Activated CD8-positive, alpha-beta memory T cell treated with anti-CD3 and anti-CD28 coated beads, Interleukin-2, amount 10 ng/mL, durations not matched to agents 7 days and 5 days (primary cell): Measurements from ENCODE around the gene SDSL. TPM values are rescaled to one million over a fixed set of nuclear protein-coding genes. Genes with fewer than 3 reads are reported as not detected.

ENCODE experiments used
- ATAC-seq: fragments of 150-1000 bp; cut with Tn5 transposase; one replicate; pipeline ENCODE4 v1.10.0; 2021; ENCODE audit warnings: moderate library complexity
- CTCF ChIA-PET: fragments of 350-600 bp; sonication (Branson Sonifier 250); formaldehyde crosslinking; loops from one replicate; lab custom pipeline; 2021; ENCODE audit warnings: antibody characterized with exemption; lab: Charles Lee
- DNase-seq: peaks from one replicate; pipeline ENCODE4 v3.0.0-alpha.2; 2020
- H3K27ac Mint-ChIP-seq: one replicate; pipeline ENCODE4 v1.8.0; 2021; ENCODE audit warnings: mild to moderate bottlenecking, mixed read lengths
- H3K27me3 Mint-ChIP-seq: one replicate; pipeline ENCODE4 v1.8.0; 2021; ENCODE audit warnings: mixed read lengths
- H3K36me3 Mint-ChIP-seq: one replicate; pipeline ENCODE4 v1.8.0; 2021; ENCODE audit warnings: mild to moderate bottlenecking, mixed read lengths
- H3K4me1 Mint-ChIP-seq: one replicate; pipeline ENCODE4 v1.8.0; 2021; ENCODE audit warnings: mixed read lengths
- H3K4me3 Mint-ChIP-seq: one replicate; pipeline ENCODE4 v1.8.0; 2021; ENCODE audit warnings: mild to moderate bottlenecking, moderate library complexity, mixed read lengths
- H3K9me3 Mint-ChIP-seq: one replicate; pipeline ENCODE4 v1.8.0; 2022; ENCODE audit warnings: low read depth, mixed read lengths
- total RNA-seq, 2 experiments: library from RNA; stranded (reverse); gene quantifications; one replicate each; pipeline ENCODE4 v1.2.3, GENCODE V29; 2021

The SDSL gene
- total RNA-seq, result under 1 TPM; 0.32 to 0.45 TPM

GRCh38 chr12:113422030-113422885 is at the start of gene SDSL:
SDSL (plus strand) TSS chr12:113422380; CDS start chr12:113427983, 5,603 bp downstream.
- H3K27me3 Mint-ChIP-seq, result peaks cover 12% of the 10 kb centered on the region
- ATAC-seq, result peak; percentile 87
- no peaks in the 10 kb centered on the region for H3K9me3 Mint-ChIP-seq
- peak within 1 kb of the TSS; percentile 82 for H3K27ac Mint-ChIP-seq
- peak; percentile 65 for DNase-seq
- peaks cover 13% of the 10 kb centered on the region for H3K4me1 Mint-ChIP-seq
- CTCF ChIA-PET, result no interaction called here
- H3K4me3 Mint-ChIP-seq, result peak within 1 kb of the TSS; percentile 69
- no peaks in the 10 kb centered on the region for H3K36me3 Mint-ChIP-seq

- Mint-ChIP-seq H3K9me3 (no peaks in the 10 kb centered on the region), H3K4me3 (no peak overlapping the region), H3K27me3 (no peaks in the 10 kb centered on the region), H3K36me3 (peaks cover 1% of the 10 kb centered on the region), H3K27ac (no peak overlapping the region), H3K4me1 (peaks cover 7% of the 10 kb centered on the region)
- ATAC-seq (no peak), DNase-seq (no peak)
- CTCF ChIA-PET, result no interaction called here
Measured at GRCh38 chr12:113373440-113373839, 48.7 kb upstream of the SDSL start.

- no peaks in the 10 kb centered on the region for H3K27me3 Mint-ChIP-seq
- H3K9me3 Mint-ChIP-seq, result no peaks in the 10 kb centered on the region
- no peak overlapping the region for H3K4me3 Mint-ChIP-seq
- DNase-seq (no peak), ATAC-seq (no peak)
- peaks cover 7% of the 10 kb centered on the region for H3K4me1 Mint-ChIP-seq
- CTCF ChIA-PET, result no interaction called here
- H3K27ac Mint-ChIP-seq, result no peak overlapping the region
- peaks cover 1% of the 10 kb centered on the region for H3K36me3 Mint-ChIP-seq
Measured at GRCh38 chr12:113373969-113374368, 48.2 kb upstream of the SDSL start.

- CTCF ChIA-PET, result no interaction called here
- Mint-ChIP-seq H3K4me1 (peaks cover 7% of the 10 kb centered on the region), H3K9me3 (no peaks in the 10 kb centered on the region), H3K36me3 (peaks cover 1% of the 10 kb centered on the region), H3K27ac (no peak overlapping the region), H3K4me3 (no peak overlapping the region), H3K27me3 (no peaks in the 10 kb centered on the region)
- no peak for ATAC-seq
- no peak for DNase-seq
Measured at GRCh38 chr12:113374823-113375428, 47.3 kb upstream of the SDSL start.

- no peak overlapping the region for H3K27ac Mint-ChIP-seq
- H3K36me3 Mint-ChIP-seq, result peaks cover 1% of the 10 kb centered on the region
- no peaks in the 10 kb centered on the region for H3K4me1 Mint-ChIP-seq
- DNase-seq (no peak), ATAC-seq (no peak)
- H3K9me3 Mint-ChIP-seq, result no peaks in the 10 kb centered on the region
- H3K27me3 Mint-ChIP-seq, result no peaks in the 10 kb centered on the region
- CTCF ChIA-PET, result no interaction called here
- H3K4me3 Mint-ChIP-seq, result no peak overlapping the region
Measured at GRCh38 chr12:113378291-113378690, 43.9 kb upstream of the SDSL start.

GRCh38 chr12:113381220-113381619 is 41.0 kb upstream of the SDSL start:
- Mint-ChIP-seq H3K4me1 (no peaks in the 10 kb centered on the region), H3K27ac (no peak overlapping the region), H3K4me3 (no peak overlapping the region), H3K9me3 (no peaks in the 10 kb centered on the region), H3K36me3 (peaks cover 1% of the 10 kb centered on the region), H3K27me3 (no peaks in the 10 kb centered on the region)
- no peak for ATAC-seq
- CTCF ChIA-PET, result no interaction called here
- no peak for DNase-seq

GRCh38 chr12:113382206-113382605 is 40.0 kb upstream of the SDSL start:
- no peak for ATAC-seq
- H3K4me1 Mint-ChIP-seq, result no peaks in the 10 kb centered on the region
- peaks cover 1% of the 10 kb centered on the region for H3K36me3 Mint-ChIP-seq
- H3K27ac Mint-ChIP-seq, result no peak overlapping the region
- no peaks in the 10 kb centered on the region for H3K9me3 Mint-ChIP-seq
- no peak overlapping the region for H3K4me3 Mint-ChIP-seq
- DNase-seq, result no peak
- CTCF ChIA-PET, result no interaction called here
- no peaks in the 10 kb centered on the region for H3K27me3 Mint-ChIP-seq

GRCh38 chr12:113384778-113385177 is 37.4 kb upstream of the SDSL start:
- Mint-ChIP-seq H3K4me3 (no peak overlapping the region), H3K4me1 (no peaks in the 10 kb centered on the region), H3K36me3 (no peaks in the 10 kb centered on the region), H3K27me3 (no peaks in the 10 kb centered on the region), H3K9me3 (no peaks in the 10 kb centered on the region), H3K27ac (no peak overlapping the region)
- no peak for ATAC-seq
- DNase-seq, result no peak
- CTCF ChIA-PET, result interaction anchor here (1.2 kb wide), 1 partner anchor 41 kb away, joined by 3 read pairs; no protein-coding TSS in a partner anchor

- H3K36me3 Mint-ChIP-seq, result no peaks in the 10 kb centered on the region
- H3K4me3 Mint-ChIP-seq, result no peak overlapping the region
- DNase-seq (no peak), ATAC-seq (no peak)
- no peaks in the 10 kb centered on the region for H3K4me1 Mint-ChIP-seq
- no peak overlapping the region for H3K27ac Mint-ChIP-seq
- CTCF ChIA-PET, result interaction anchor here (0.6 to 1.2 kb wide), 2 partner anchors 40 to 233 kb away, joined by 3 read pairs; no protein-coding TSS in a partner anchor
- H3K9me3 Mint-ChIP-seq, result no peaks in the 10 kb centered on the region
- no peaks in the 10 kb centered on the region for H3K27me3 Mint-ChIP-seq
Measured at GRCh38 chr12:113385282-113385882, 36.8 kb upstream of the SDSL start.

- no peak overlapping the region for H3K4me3 Mint-ChIP-seq
- H3K36me3 Mint-ChIP-seq, result no peaks in the 10 kb centered on the region
- no peak for ATAC-seq
- H3K27ac Mint-ChIP-seq, result no peak overlapping the region
- DNase-seq, result no peak
- no peaks in the 10 kb centered on the region for H3K27me3 Mint-ChIP-seq
- H3K9me3 Mint-ChIP-seq, result no peaks in the 10 kb centered on the region
- CTCF ChIA-PET, result no interaction called here
- no peaks in the 10 kb centered on the region for H3K4me1 Mint-ChIP-seq
Measured at GRCh38 chr12:113386866-113387566, 35.2 kb upstream of the SDSL start.

GRCh38 chr12:113387631-113388030 is 34.5 kb upstream of the SDSL start:
- H3K9me3 Mint-ChIP-seq, result no peaks in the 10 kb centered on the region
- no peaks in the 10 kb centered on the region for H3K27me3 Mint-ChIP-seq
- ATAC-seq (no peak), DNase-seq (no peak)
- no peak overlapping the region for H3K27ac Mint-ChIP-seq
- H3K4me1 Mint-ChIP-seq, result no peaks in the 10 kb centered on the region
- H3K4me3 Mint-ChIP-seq, result no peak overlapping the region
- CTCF ChIA-PET, result no interaction called here
- H3K36me3 Mint-ChIP-seq, result no peaks in the 10 kb centered on the region

- ATAC-seq (no peak), DNase-seq (no peak)
- CTCF ChIA-PET, result interaction anchor here (0.7 kb wide), 1 partner anchor 19 kb away, joined by 4 read pairs; no protein-coding TSS in a partner anchor
- Mint-ChIP-seq H3K27me3 (no peaks in the 10 kb centered on the region), H3K9me3 (no peaks in the 10 kb centered on the region), H3K36me3 (no peaks in the 10 kb centered on the region), H3K27ac (no peak overlapping the region), H3K4me3 (no peak overlapping the region), H3K4me1 (no peaks in the 10 kb centered on the region)
Measured at GRCh38 chr12:113388351-113388750, 33.8 kb upstream of the SDSL start.
